PC-3 (cell line): Measurements from ENCODE around the gene QPCTL.

Experiments used
- EZH2 ChIP-seq: fragments of 300-600 bp; sonication (generic); IDR thresholded peaks from one replicate; pipeline ENCODE4 v1.6.1; 2017; ENCODE audit warnings: antibody characterized with exemption, mild to moderate bottlenecking, low read length; ENCODE audit not compliant: unreplicated experiment
- TF ChIP-seq, protein P1 (sequence below): fragments of 300-600 bp; sonication (generic); conservative IDR thresholded peaks from 2 replicates; pipeline ENCODE4 v1.5.1; 2017; ENCODE audit warnings: antibody characterized with exemption, low read depth, mild to moderate bottlenecking, low read length

DNA sequence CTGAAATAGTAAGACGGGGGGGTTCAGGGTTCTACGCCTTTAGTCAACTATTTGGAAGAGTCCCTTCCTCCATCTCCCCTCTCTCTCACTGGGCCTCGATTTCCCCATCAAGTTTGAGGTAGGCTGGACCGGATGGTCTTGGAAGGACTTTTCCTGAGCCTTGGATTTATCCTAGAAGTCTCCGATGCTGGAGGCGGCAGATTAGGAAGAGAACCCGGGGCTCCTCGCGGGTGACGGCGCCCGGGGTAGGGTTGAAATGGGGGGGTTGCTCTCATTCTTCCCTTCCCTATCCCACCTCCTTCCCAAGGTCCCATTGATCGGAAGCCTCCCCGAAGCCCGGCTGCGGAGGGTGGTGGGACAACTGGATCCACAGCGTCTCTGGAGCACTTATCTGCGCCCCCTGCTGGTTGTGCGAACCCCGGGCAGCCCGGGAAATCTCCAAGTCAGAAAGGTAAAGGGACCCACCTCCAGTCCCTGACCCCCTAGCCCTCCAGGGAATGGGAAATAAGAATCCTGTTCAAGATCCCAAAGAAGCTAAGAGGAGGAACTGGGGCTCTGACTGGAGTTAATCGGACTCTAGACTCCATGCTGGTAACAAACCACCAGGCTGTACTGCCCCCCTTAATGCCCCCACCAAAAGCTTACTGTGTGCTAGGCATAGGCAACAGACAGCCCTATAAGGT, 781 bp downstream of the QPCTL start:
- TF ChIP-seq, protein P1, sequence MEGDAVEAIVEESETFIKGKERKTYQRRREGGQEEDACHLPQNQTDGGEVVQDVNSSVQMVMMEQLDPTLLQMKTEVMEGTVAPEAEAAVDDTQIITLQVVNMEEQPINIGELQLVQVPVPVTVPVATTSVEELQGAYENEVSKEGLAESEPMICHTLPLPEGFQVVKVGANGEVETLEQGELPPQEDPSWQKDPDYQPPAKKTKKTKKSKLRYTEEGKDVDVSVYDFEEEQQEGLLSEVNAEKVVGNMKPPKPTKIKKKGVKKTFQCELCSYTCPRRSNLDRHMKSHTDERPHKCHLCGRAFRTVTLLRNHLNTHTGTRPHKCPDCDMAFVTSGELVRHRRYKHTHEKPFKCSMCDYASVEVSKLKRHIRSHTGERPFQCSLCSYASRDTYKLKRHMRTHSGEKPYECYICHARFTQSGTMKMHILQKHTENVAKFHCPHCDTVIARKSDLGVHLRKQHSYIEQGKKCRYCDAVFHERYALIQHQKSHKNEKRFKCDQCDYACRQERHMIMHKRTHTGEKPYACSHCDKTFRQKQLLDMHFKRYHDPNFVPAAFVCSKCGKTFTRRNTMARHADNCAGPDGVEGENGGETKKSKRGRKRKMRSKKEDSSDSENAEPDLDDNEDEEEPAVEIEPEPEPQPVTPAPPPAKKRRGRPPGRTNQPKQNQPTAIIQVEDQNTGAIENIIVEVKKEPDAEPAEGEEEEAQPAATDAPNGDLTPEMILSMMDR: peak; percentile 88
- TF ChIP-seq EZH2: no peak
